K562 (cell line): ENCODE measurements around the gene CDH7. TPM values are rescaled to one million over a fixed set of nuclear protein-coding genes. Genes with fewer than 3 reads are reported as not detected.

Source experiments
- ATAC-seq: fragments of 200-7000 bp; cut with Tn5 transposase; 3 replicates; pipeline ENCODE4 v1.9.1; 2020; ENCODE audit warnings: moderate library complexity
- BruUV-seq: library from RNA; stranded (reverse); fragments of 400-500 nt; replicated peaks from 2 replicates; lab custom pipeline; 2021; lab: Mats Ljungman, UMichigan
- CTCF ChIA-PET: fragments of 300-600 bp; formaldehyde crosslinking; extraction: SDS; loops from one replicate; lab custom pipeline; 2021; ENCODE audit warnings: low intra/inter-chr PET ratio; lab: Yijun Ruan, JAX
- POLR2A ChIA-PET: fragments of 300-600, 350-650 bp; sonication (Branson Sonifier 250); formaldehyde crosslinking; extraction: SDS; loops from one replicate; lab custom pipeline; 2021; ENCODE audit warnings: antibody characterized with exemption, inconsistent platforms; lab: Yijun Ruan, JAX
- DNase-seq, 4 experiments: peaks; one replicate each; pipeline versions ENCODE4 v3.0.0 to v3.0.0-alpha.2; 2011 to 2018; ENCODE audit warnings: low spot score in 3 of 4, mixed read lengths in 3 of 4; ENCODE audit errors: extremely low read depth in 1 of 4
- FAIRE-seq: peaks from 2 replicates; lab custom pipeline; 2011; peaks lifted over from hg19 to GRCh38; lab: Jason Lieb, UNC
- H2AFZ ChIP-seq: 2 replicates; pipeline ENCODE4 v1.6.0; 2011; ENCODE audit warnings: low read depth, low read length, control low read depth, inconsistent platforms
- H3K27ac ChIP-seq: fragments of 200-600 bp; 3 replicates; pipeline ENCODE4 v1.8.0; 2011; ENCODE audit warnings: low read depth, mild to moderate bottlenecking, control low read depth, inconsistent platforms, low read length, moderate library complexity, mixed read lengths; ENCODE audit errors: extremely low read depth
- H3K27me3 ChIP-seq, 2 experiments: fragments of 300-600 bp in 1 of 2; 2 replicates in 1 of 2; 3 replicates in 1 of 2; pipeline versions ENCODE4 v1.6.0 to v1.8.0; 2011; ENCODE audit warnings: inconsistent platforms in 2 of 2, low read length in 2 of 2, mild to moderate bottlenecking in 1 of 2, mixed read lengths in 1 of 2, moderate library complexity in 1 of 2; ENCODE audit not compliant: control insufficient read depth in 2 of 2, insufficient read depth in 2 of 2
- H3K36me3 ChIP-seq: fragments of 300-600 bp; 3 replicates; pipeline ENCODE4 v1.8.0; 2011; ENCODE audit warnings: mild to moderate bottlenecking, low read length, inconsistent platforms; ENCODE audit not compliant: control insufficient read depth, insufficient read depth
- H3K4me1 ChIP-seq, 2 experiments: fragments of 200-600 bp in 1 of 2; replicated peaks in 1 of 2; 2 replicates in 1 of 2; 3 replicates in 1 of 2; pipeline versions ENCODE4 v1.5.1 to v1.8.0; 2011; ENCODE audit warnings: inconsistent platforms in 2 of 2, low read length in 2 of 2, mild to moderate bottlenecking in 1 of 2, mixed read lengths in 1 of 2, moderate library complexity in 1 of 2; ENCODE audit not compliant: control insufficient read depth in 2 of 2, insufficient read depth in 2 of 2
- H3K4me2 ChIP-seq: 2 replicates; pipeline ENCODE4 v1.6.1; 2011; ENCODE audit warnings: low read length, control low read depth, inconsistent platforms, mixed read lengths; ENCODE audit not compliant: insufficient read depth
- H3K4me3 ChIP-seq: fragments of 200-600 bp; sonication (generic), shearing (Covaris generic); 2 replicates; pipeline ENCODE4 v1.5.1; 2016; ENCODE audit warnings: control low read depth, inconsistent platforms
- H3K79me2 ChIP-seq: fragments of 200-600 bp; 3 replicates; pipeline ENCODE4 v1.8.0; 2011; ENCODE audit warnings: low read length, inconsistent platforms; ENCODE audit not compliant: control insufficient read depth, insufficient read depth
- H3K9ac ChIP-seq, 2 experiments: 2 replicates each; pipeline versions ENCODE4 v1.6.0 to v1.6.1; 2011; ENCODE audit warnings: low read depth in 2 of 2, low read length in 2 of 2, control low read depth in 1 of 2, inconsistent platforms in 1 of 2, mild to moderate bottlenecking in 1 of 2, mixed read lengths in 1 of 2; ENCODE audit not compliant: insufficient read depth in 1 of 2
- H3K9me1 ChIP-seq: one replicate; pipeline ENCODE4 v1.6.0; 2011; ENCODE audit warnings: inconsistent platforms, mild to moderate bottlenecking, low read length, moderate library complexity; ENCODE audit not compliant: control insufficient read depth, insufficient read depth
- H3K9me3 ChIP-seq: replicated peaks from 2 replicates; pipeline ENCODE4 v1.5.1; 2011; ENCODE audit warnings: low read depth, low read length, inconsistent platforms; ENCODE audit not compliant: control insufficient read depth, insufficient read depth
- H4K20me1 ChIP-seq: replicated peaks from 2 replicates; pipeline ENCODE4 v1.6.1; 2011; ENCODE audit warnings: low read length, inconsistent platforms, mixed read lengths; ENCODE audit not compliant: control insufficient read depth, insufficient read depth
- ATF6 ChIP-seq: sonication (generic); formaldehyde crosslinking; IDR thresholded peaks from 2 replicates; pipeline ENCODE4 v1.4.0; 2020; ENCODE audit warnings: mild to moderate bottlenecking, missing genetic modification reagents
- BMI1 ChIP-seq: fragments of 150-350 bp; IDR thresholded peaks from 2 replicates; pipeline ENCODE4 v1.6.1; 2014; ENCODE audit warnings: low read length
- EP400 ChIP-seq: fragments of 450-650 bp; IDR thresholded peaks from 2 replicates; pipeline ENCODE4 v1.6.1; 2017; ENCODE audit warnings: antibody characterized with exemption, mild to moderate bottlenecking, moderate library complexity
- FOSL1 ChIP-seq: fragments of 200-800 bp; sonication (Bioruptor generic); conservative IDR thresholded peaks from 2 replicates; pipeline ENCODE4 v1.6.1; 2016; ENCODE audit warnings: missing genetic modification characterization, missing compliant biosample characterization
- FOXA1 ChIP-seq: fragments of 450-650 bp; IDR thresholded peaks from 2 replicates; pipeline ENCODE4 v1.6.1; 2016; ENCODE audit warnings: mild to moderate bottlenecking, borderline replicate concordance
- KDM2B ChIP-seq: fragments of 250-450 bp; sonication (Bioruptor Pico); IDR thresholded peaks from 2 replicates; pipeline ENCODE4 v1.8.0; 2021; ENCODE audit warnings: mild to moderate bottlenecking, moderate library complexity
- TCF7L2 ChIP-seq: fragments of 150-350 bp; IDR thresholded peaks from 2 replicates; pipeline ENCODE4 v1.6.1; 2016; ENCODE audit warnings: low read depth, mild to moderate bottlenecking, low read length, moderate library complexity
- ZNF184 ChIP-seq: sonication (generic); formaldehyde crosslinking; IDR thresholded peaks from 2 replicates; pipeline ENCODE4 v1.5.0; 2020; ENCODE audit warnings: missing genetic modification reagents
- ZNF23 ChIP-seq: fragments of 250-450 bp; sonication (Bioruptor Pico); IDR thresholded peaks from 2 replicates; pipeline ENCODE4 v1.4.0; 2020; ENCODE audit warnings: mild to moderate bottlenecking
- ZNF699 ChIP-seq: fragments of 250-450 bp; sonication (Bioruptor Pico); IDR thresholded peaks from 2 replicates; pipeline ENCODE4 v1.8.0; 2021; ENCODE audit warnings: mild to moderate bottlenecking, moderate library complexity; ENCODE audit not compliant: insufficient replicate concordance
- ZNF785 ChIP-seq: fragments of 250-450 bp; sonication (Bioruptor Pico); IDR thresholded peaks from 2 replicates; pipeline ENCODE4 v1.4.0; 2020; ENCODE audit warnings: mild to moderate bottlenecking
- WGBS: fragments of 100-300 bp; shearing (Covaris generic); methylation state at CpG from one replicate; pipeline ENCODE4 v1.1.6; 2016; ENCODE audit warnings: low coverage, mixed read lengths; ENCODE audit not compliant: insufficient coverage; ENCODE audit errors: missing lambda C conversion rate; 5-methylcytosine and 5-hydroxymethylcytosine counted together
- in situ Hi-C: fragments of 300-500 bp; cut with MboI; formaldehyde crosslinking; loops from 4 replicates; pipeline ENCODE4 v1.15.0; 2018; ENCODE audit warnings: inconsistent platforms, mixed read lengths
- intact Hi-C: fragments of 100-400 bp; cut with micrococcal nuclease; formaldehyde crosslinking; loops from 2 replicates; pipeline ENCODE4 v1.14.2; 2022
- polyA plus RNA-seq, 8 experiments: library from polyadenylated mRNA; depleted of rRNA in 4 of 8; stranded (reverse) in 5 of 8; unstranded in 3 of 8; fragments of >200 nt; fragmentation: Nextera tagmentation in 2 of 8; fragmentation: Illumina TruSeq in 1 of 8; extraction: Ambion mirVana in 2 of 8; extraction: Trizol in 1 of 8; gene quantifications; 2 replicates each; pipeline versions ENCODE4 v1.2.1 to v1.2.3, GENCODE V29; 2011 to 2014; ENCODE audit warnings: inconsistent platforms in 1 of 8, missing spikeins in 1 of 8
- total RNA-seq, 7 experiments: library from RNA; depleted of rRNA in 6 of 7; stranded (reverse); fragments of >200 nt in 6 of 7; fragmentation: Illumina TruSeq in 2 of 7; extraction: Trizol in 2 of 7; gene quantifications; 2 replicates each; pipeline versions ENCODE4 v1.2.1 to v1.2.3, GENCODE V29; 2011 to 2021; ENCODE audit warnings: low replicate concordance in 1 of 7
- TF ChIP-seq, protein P1 (sequence below), 2 experiments: fragments of 150-350 bp in 1 of 2; IDR thresholded peaks; 2 replicates each; pipeline ENCODE4 v1.6.1; 2012 to 2016; ENCODE audit warnings: low read depth in 2 of 2, low read length in 2 of 2, mild to moderate bottlenecking in 1 of 2, moderate library complexity in 1 of 2

Gene CDH7
- total and polyA plus RNA-seq, 9 of the 15 experiments (the other 6 are each of a cell fraction or from before 2014, with no cell fraction given): 0.01 to 0.07 (median 0.05) TPM; not detected in 6

GRCh38 chr18:65919018-65919417, 168.2 kb downstream of the CDH7 start:
- Histone ChIP-seq H3K4me3 (no peak overlapping the region), H3K9me3 (no peaks in the 10 kb centered on the region), H3K27ac (no peak overlapping the region), H3K4me1 (no peaks in the 10 kb centered on the region), H3K27me3 (no peaks in the 10 kb centered on the region), H3K9me1 (no peaks in the 10 kb centered on the region), H2AFZ (no peak overlapping the region), H3K4me2 (no peak overlapping the region), H3K79me2 (no peaks in the 10 kb centered on the region), H3K9ac (no peak overlapping the region), H4K20me1 (no peaks in the 10 kb centered on the region), H3K36me3 (no peaks in the 10 kb centered on the region)
- in situ Hi-C loops: no loop called here
- no peak for ATAC-seq
- intact Hi-C loops: no loop called here
- ChIA-PET POLR2A (no interaction called here), CTCF (no interaction called here)
- TF ChIP-seq BMI1 (no peak), ZNF23 (CRISPR knock-in tag) (no peak), ZNF184 (CRISPR knock-in tag) (no peak), TCF7L2 (no peak), EP400 (no peak)
- 0% methylated on average over 3 of the region's 3 CpGs for WGBS
- BruUV-seq: no TSS peak
- no peak for DNase-seq
- FAIRE-seq: no peak

GRCh38 chr18:65919663-65920062, 168.9 kb downstream of the CDH7 start:
- WGBS: 0% methylated on average over 3 of the region's 3 CpGs
- ATAC-seq (no peak), FAIRE-seq (no peak), DNase-seq (no peak)
- Histone ChIP-seq H3K9me1 (no peaks in the 10 kb centered on the region), H3K79me2 (no peaks in the 10 kb centered on the region), H3K4me3 (no peak overlapping the region), H4K20me1 (no peaks in the 10 kb centered on the region), H2AFZ (no peak overlapping the region), H3K36me3 (no peaks in the 10 kb centered on the region), H3K27me3 (no peaks in the 10 kb centered on the region), H3K9ac (no peak overlapping the region), H3K4me2 (no peak overlapping the region), H3K4me1 (no peaks in the 10 kb centered on the region), H3K9me3 (no peaks in the 10 kb centered on the region), H3K27ac (no peak overlapping the region)
- no TSS peak for BruUV-seq
- POLR2A ChIA-PET: no interaction called here
- CTCF ChIA-PET: no interaction called here
- intact Hi-C loops: no loop called here
- in situ Hi-C loops: no loop called here
- no peak for TF ChIP-seq ZNF699 (CRISPR knock-in tag)
- TF ChIP-seq, protein P1, sequence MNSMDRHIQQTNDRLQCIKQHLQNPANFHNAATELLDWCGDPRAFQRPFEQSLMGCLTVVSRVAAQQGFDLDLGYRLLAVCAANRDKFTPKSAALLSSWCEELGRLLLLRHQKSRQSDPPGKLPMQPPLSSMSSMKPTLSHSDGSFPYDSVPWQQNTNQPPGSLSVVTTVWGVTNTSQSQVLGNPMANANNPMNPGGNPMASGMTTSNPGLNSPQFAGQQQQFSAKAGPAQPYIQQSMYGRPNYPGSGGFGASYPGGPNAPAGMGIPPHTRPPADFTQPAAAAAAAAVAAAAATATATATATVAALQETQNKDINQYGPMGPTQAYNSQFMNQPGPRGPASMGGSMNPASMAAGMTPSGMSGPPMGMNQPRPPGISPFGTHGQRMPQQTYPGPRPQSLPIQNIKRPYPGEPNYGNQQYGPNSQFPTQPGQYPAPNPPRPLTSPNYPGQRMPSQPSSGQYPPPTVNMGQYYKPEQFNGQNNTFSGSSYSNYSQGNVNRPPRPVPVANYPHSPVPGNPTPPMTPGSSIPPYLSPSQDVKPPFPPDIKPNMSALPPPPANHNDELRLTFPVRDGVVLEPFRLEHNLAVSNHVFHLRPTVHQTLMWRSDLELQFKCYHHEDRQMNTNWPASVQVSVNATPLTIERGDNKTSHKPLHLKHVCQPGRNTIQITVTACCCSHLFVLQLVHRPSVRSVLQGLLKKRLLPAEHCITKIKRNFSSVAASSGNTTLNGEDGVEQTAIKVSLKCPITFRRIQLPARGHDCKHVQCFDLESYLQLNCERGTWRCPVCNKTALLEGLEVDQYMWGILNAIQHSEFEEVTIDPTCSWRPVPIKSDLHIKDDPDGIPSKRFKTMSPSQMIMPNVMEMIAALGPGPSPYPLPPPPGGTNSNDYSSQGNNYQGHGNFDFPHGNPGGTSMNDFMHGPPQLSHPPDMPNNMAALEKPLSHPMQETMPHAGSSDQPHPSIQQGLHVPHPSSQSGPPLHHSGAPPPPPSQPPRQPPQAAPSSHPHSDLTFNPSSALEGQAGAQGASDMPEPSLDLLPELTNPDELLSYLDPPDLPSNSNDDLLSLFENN (IDR thresholded peaks at IDR 0.05; ENCODE audit: low read depth in 2 of 2, low read length in 2 of 2): no peak
- TF ChIP-seq FOXA1: no peak
- TF ChIP-seq ZNF785 (CRISPR knock-in tag): no peak
- no peak for TF ChIP-seq FOSL1 (tag)
- no peak for TF ChIP-seq ATF6 (CRISPR knock-in tag)
- TF ChIP-seq KDM2B (CRISPR knock-in tag): no peak
